SKM-1 (cell line): ENCODE results near the gene BDKRB1.

ENCODE experiments used
- DNase-seq: peaks from one replicate; lab custom pipeline; 2025; ENCODE audit not compliant: unreplicated experiment; lab: John Stamatoyannopoulos, UW

The BDKRB1 gene

DNA sequence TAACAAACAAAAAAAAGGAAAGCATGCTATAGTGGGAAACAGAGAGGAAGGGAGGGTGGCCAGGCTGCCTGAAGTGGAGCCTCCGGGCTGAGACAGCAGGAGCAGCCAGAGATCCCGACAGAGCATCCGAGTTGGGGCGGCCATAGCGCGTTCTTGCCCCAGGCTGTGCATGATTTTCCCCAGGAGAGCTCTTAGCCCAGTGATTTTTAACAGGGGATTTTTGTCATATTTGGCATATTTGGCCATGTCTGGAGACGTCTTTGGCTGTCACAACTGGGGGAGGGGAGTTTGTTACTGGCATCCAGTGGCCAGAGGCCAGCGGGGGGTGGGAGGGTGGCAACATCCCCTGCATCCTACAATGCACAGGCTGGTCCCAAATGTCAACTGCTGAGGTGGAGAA lies 23.6 kb downstream of the BDKRB1 start:
- no peak for DNase-seq

DNA sequence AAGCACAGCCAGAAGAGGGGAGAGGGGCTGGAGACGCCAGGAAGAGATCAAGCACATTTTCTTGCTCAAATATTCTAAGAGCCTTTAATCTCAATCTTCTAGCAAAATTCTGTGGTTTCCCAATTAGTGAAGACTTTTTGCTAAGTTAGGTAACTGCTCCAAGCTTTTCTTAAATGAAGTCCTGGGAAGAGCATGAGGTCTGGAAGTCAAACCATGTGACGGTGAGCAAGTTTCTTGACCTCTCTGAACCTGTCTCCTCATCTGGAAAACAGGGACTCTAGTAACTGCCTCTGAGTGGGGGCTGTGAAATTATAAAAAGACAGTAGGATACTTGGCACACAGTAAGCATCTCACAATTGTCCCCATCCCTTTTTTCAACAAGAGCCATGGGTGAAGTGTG lies 24.1 kb downstream of the BDKRB1 start:
- DNase-seq: no peak

DNA sequence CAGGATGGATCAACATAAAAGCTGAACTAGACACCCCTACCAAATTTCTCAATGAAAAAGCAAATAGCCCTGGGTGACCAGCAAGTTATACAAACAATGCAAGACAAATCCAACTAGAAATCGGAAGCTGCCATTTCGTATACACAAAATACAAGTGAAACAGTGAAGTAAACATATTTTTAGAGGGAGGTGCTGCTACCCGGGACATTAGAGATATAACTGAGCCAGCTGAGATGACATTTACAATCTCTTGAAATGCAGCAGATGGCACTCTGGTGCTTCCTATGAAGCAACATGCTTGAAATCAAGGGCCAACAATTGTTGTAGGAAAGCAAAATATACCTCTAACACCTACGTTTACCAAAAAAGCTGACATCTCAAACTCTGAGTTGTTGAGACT lies 25.5 kb downstream of the BDKRB1 start:
- no peak for DNase-seq

DNA sequence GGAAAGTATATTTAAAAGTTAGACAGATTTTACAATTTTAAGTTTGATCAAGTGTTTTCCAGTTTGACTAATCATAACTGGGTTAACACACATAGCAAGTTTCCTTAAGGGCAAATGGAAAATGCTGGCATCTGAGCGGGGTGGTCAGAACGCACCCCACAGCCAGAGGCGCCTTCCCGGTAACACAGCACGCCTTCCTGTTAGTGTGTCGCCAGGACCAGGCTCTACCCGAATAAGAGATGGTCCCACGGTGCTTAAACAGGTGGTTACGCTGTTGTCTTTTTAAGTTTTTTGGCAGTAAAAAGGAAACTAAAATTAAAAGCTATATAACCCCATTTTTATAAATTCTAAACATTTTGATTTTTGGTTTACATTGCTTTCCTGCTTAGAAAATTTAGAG lies 28.0 kb downstream of the BDKRB1 start:
- no peak for DNase-seq

DNA sequence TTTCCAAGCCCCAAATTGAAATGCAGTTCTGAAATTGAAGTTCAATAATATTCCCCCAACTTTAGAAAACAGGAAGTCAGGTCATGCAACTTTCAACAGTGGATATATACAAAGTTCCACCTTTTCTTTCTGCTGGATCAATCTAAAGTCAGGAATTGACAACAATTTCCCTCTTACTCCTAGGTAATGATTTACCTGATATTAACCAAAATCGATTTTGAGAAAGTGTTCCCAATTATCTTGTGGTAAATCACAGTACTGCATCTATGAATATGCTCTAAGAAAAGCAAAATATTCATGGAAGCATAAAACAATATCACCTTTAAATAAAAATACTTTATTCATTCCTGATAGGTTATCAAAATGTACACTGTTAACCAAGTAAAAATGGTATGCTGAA lies 28.4 kb downstream of the BDKRB1 start:
- DNase-seq: no peak

DNA sequence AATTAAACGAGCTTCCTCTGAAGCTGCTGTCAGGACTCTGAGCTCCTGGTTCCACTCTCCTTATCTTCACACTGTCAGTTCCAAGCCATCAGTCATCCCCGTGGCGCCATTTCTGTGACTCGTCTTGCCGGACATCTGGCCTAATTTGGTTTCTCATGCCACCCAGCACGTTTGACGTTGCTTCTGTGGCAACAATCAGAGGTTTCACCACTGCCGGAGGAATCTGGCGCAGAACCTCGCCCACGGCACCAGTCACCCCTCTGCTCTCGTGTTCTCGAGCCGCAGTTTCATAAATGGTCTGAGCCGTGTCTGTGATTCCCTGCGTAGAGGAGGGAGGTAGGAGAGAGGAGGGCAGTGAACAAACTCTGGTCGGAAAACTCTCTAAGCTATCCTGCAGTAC lies 29.7 kb downstream of the BDKRB1 start:
- DNase-seq: no peak

DNA sequence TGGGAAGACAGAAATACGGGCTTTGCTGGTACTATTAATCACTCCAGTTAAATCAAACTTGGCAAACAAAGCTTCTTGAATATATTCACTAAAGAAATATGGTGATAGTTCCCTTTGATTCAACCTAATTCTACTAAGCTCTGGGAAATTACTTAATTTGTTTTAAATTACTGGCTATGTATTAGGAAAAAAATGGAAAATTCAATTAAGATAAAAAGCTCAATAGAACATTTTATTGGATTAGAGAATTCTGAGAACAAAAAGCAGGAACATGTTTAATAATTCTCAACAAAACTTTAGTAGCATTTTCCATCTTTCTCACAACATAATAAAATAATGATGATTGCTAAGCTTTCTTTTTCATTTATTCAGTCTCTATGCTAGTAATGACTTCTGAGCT lies 30.2 kb downstream of the BDKRB1 start:
- no peak for DNase-seq

DNA sequence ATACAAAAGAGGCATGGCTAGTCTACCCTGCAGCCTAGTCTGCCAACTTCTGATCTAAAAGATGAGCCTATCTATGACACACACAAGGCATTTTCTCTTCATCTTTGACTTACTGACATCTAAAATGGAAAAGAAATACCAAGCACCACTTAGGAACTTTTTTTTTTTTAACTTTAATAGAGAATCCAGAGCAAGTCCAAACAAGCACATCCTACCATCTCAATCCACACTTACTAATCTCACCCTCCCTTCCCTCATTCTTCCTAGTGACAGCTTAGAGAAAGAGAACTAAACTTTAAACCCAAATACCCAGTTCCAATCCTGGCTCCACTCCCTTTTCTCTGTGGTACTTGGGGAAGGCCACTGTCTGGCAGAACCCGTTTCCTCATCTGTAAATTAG lies 31.8 kb downstream of the BDKRB1 start:
- DNase-seq: no peak

DNA sequence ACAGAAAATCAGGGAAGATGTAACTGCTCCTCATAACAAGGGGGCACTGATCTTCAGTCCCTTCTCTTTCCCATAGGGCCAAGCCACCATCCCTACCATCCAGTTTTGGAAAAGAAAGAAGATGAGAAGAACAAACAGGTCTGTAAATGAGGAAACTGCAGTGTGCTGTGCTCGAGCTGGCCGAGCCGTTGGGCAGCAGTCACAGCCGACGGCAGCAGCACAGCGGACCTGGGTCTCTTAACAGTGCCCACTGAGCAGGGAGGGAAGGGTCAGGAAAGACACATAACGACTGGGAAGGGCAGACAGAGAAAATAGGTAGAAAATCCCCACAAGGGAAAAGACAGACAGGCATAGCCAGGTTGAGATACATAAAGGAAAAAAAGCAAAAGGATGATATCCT lies 38.2 kb downstream of the BDKRB1 start:
- no peak for DNase-seq

DNA sequence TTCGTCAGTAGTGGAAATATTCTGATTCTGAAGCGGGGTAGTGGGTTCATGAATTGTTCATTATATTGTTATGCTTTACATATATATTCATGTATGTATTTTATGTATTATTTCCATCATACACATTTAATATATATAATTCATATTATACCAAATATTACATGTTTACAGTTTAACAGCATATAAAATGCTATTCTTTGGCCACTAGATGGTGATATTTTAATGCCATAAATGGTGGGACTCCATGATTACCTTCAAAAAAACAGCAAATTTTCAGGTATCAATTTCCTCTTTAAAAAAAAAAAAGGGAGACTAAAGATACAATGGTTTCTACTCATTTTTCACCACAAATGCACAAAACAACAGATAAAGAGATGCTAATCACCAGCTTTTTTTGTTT lies 41.0 kb downstream of the BDKRB1 start:
- DNase-seq: no peak

DNA sequence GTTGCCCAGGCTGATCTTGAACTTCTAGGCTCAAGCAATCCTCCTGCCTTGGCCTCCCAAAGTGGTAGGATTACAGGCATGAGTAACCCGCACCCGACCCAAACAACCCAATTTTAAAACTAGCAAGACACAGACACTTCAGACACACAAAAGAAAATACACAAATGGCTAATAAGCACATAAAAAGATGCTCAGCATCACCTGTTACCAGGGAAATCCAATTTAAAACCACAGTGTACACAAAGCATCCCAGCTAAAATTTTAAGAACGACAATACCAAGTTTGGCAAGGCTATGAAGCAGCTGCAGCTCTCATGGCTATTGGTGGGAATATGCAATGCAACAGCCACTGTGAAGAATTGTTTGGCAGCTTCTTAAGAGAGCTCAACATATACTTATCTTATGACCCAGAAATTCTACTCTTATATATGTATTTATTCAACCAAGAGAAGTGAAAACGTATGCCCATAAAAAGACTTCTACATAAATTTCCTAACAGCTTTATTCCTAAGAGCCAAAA lies 42.0 kb downstream of the BDKRB1 start:
- no peak for DNase-seq

DNA sequence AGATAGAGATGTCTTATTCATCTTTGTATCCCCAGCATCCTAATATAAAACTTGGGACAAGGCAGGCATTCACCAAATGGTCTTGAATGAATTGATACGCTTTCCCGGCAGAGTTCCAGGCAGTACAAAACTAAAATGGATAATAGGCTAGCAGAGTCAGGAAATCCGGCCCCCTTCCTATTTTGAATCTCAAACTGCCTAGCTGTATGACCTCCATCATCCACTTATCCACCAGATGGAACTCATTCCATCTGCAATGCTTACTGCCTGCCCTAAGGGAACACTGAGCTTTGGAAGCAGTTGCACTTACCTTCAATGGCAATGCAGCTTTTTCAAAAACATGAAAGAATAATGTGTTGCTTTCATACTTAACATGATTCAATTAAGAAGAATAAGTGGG lies 43.4 kb downstream of the BDKRB1 start:
- no peak for DNase-seq

DNA sequence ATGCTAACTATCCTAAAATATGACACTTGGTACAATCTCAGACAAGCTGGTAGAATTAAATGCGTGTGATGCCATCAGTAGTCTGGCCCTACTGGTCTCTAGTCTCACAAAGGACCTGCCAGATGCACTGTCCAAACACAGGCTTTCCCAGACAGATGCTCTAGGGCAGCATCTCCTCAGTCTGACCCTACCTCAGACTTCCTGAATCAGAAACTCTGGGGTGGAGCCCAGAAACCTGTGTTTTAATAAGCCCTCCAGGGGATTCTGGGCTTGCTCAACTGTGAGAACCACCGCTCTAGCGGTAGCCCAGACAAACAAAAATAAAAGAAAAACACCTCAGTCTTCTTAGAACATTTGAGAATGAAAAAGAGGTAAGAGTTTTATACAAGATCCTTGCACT lies 48.0 kb downstream of the BDKRB1 start:
- no peak for DNase-seq

DNA sequence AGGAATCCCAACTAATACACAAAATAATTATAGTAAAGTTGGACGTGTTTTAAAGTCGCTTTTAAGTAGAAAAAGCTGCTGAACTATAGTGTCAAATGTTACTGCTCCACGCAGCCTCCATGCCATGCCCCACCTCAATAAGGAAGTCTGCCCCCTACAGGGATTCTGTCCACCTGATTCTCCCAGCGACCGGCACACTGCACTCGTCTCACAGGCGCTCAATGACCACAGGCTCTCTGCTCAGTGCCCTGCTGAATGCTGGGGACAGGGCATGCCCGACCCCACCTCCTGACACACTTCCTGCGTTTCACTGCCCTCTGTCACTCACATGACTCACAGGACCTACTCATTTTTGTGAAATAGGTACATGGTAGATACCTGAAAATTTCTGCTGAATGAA lies 48.9 kb downstream of the BDKRB1 start:
- no peak for DNase-seq

DNA sequence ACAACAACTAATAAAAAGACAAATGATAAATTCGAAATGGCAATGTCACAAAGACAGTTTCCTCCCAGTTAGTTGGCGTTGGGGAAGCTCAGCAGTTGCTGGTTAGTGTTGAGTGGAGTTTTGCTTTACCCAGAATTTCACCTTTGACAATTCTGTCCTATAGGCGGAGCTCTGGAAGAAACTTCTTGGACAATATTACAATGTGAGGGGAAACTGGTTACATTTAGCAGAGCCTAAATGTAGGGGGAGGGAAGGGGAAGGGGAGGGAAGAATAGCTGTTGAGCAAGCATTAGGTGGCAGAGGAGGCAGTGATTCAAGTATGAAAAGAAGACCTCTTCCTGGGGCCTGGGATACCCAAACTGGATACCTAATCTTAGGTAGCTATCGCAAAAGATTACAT lies 51.4 kb downstream of the BDKRB1 start:
- DNase-seq: no peak

DNA sequence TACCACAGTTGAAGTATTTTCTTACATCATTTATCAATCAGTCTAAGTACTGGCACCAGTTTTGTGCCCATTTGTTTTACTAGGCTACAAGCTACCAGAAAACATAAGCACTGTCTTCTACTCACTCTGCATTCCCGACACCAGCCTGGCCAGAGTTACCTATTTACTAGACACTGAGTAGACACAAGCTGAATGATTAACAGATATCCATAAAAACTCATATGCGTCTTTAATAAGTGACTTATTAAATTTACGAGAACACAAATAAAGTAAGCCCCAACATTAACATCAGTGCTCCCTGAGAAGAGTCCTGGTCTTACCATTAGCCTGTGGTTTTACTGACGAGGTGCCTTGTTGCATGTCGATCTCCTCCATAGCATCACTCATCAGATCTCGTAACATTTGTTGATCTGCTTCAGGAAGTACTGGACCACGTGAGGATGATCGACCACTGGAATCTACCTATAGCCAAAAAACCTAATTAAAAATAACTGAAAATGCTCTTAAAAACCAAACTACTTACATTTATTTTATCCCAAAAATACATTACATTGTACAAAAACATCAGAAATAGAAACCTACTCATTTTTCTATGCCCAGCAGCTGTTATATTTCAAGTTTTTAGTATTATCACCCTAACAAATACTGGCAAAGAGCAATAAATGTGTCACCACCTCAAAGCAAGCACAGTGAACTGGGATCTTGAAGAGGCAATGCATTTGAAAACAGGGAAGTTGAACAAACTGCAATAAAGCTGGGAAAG lies 53.3 kb downstream of the BDKRB1 start:
- no peak for DNase-seq

DNA sequence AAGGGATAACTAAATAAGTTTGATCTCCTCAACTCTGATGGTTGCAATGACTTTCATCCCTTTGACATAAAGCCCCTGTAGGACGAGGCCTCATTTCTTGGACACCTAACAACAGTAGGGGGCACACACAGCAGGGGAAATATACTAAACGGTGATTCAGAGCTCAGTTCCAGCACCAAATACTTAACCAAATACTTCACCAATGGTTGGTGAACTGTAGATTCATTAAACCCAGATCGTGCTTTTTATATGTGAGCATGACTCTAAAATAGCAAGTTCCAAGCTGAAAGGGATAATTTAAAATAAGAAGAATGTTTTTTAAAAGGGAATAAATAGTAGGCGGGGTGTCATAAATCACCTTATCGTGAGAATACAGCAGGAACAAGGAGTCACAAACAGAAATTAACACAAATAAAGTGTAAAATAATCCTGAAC lies 53.9 kb downstream of the BDKRB1 start:
- DNase-seq: no peak

DNA sequence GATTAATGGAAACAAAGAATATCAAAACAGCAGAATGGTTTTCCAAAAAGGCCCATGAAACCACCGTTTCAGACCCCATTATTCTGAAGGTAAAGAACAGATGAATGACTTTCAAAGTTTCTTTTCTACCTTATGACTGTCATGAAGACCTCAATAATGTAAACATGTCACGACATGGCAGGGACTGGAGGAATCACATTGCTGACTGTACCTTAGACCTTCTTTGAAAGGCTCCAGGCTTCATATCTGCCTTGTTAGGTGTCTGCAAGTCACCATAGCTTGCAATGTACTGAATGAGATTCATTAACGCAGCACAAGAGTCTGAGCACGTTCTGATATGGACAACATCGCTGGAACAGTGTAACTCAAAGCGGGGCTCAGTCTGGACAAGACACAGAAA lies 54.9 kb downstream of the BDKRB1 start:
- DNase-seq: no peak
